Measurements from ENCODE around the gene CSF1.
"Not testable (repeated sequence)": the region's sequence is repeated elsewhere in the genome, so short reads cannot be mapped to it uniquely, and the experiment has no call there.

The CSF1 gene

DNA sequence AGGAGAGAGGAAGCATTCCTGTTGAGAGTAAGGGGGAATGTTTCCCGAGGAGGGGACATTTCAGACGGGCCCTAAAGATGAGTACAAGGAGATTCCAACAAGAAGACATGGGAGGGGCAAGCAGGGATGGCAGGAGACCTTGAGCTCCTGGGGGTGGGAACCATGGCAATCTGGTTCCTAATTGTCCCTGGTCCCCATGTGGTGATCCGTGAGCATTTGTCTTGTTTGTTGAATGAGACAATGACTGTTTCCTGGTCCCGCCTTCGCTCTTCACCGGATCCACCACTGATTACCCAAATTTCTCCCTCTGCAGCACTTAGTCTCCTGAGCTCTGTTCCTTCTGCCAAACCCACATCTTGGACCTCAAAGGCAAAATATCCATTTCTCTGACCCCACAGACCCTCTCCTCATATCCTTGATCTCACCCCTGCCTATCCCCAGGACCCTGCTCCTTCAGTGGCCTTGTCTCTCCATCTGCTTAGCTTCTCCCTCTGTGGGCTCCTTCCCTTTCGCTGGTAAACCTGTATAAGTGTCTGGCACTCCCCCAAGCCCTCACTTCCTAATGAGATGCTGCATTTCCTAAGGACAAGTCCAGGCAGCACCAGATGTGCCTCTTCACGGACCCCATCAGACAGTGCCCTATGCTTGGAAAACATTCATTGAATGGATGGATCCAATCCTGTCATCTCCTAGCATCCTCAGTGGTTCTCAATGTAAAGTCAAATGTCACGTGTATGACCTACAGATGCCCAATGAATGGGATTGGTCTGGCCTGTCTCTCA is 8.3 kb upstream of the CSF1 start:
- DNase-seq (ENCODE audit: low read depth): no peak

DNA sequence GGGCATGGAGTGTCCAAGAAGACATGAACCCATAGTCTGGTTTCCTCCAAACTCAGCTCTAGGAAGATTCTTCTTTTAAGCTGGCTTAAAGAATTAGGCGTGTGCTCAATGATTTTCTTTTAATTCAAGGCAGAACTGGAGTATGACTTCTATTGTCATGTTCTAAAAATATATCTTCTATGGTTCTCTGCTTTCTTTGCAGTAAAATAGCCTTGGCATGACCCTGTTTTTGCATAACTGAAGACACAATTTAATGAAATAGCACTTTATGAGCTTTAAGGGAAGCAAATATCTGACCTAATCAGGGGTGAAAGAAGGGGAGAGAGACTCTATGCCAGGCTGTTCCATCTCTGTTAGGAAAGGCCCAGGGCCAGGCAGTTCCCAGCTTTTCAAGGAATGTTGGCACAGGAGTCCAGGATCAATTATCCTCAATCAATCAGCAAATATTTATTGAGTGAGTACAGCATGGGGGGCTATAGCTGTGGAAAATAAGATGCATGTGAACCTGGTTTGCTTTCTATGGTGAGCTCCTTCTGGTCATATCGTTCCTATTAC is 7.2 kb upstream of the CSF1 start:
- DNase-seq (ENCODE audit: low read depth): no peak

DNA sequence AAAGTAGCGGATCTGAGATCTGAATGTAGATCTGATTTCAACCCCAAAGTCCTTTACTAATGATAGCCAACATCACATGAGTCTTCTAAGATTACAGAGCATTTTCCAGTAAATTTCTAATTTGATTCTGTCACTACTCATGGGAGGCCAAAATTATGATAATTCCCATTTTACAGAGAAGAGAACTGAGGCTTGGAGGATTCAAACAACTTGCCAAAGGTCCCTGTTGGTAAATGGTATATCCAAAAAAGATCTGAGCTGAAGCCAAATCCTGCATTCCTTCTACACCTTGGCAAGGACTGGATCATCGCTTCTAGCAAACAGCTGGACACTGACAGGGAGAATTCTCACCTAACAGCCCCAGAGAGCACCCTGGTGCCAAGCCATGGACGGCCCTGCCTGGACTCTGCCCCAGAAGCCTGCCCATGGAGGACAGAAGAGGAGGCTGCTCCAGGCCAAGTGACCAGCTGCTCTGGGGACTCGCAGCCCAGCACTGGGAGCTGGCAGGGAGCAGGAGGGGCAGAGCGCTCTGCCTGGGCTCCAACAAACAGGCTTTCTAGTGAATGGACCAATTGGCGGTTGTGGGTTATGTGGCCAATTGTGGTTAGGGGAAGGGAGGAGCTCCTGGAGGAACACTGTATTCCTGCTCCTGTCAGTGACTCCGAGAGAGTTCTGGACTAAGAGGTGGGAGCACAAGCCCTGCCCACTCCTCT is 6.4 kb upstream of the CSF1 start:
- peak; percentile 31 for DNase-seq (ENCODE audit: low read depth)

DNA sequence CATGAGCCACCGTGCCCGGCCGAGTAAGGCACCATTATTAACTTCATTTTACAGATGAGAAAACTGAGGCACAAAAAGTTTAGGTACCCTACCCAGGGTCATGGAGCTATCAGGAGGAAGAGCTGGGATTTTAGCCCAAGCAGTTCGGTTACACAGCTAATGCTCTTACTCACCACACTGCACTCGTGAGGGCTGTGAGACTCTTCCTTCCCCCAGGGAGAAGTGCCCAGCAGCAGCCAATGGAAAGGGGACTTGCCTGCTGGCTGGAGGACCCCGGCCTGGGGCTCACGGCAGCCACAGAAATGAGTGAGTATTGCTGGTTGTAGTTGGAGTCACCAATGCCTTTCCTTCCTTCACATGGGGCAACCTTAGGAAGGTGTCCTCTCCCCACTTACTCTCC is 5.2 kb upstream of the CSF1 start:
- no peak for DNase-seq (ENCODE audit: low read depth)

DNA sequence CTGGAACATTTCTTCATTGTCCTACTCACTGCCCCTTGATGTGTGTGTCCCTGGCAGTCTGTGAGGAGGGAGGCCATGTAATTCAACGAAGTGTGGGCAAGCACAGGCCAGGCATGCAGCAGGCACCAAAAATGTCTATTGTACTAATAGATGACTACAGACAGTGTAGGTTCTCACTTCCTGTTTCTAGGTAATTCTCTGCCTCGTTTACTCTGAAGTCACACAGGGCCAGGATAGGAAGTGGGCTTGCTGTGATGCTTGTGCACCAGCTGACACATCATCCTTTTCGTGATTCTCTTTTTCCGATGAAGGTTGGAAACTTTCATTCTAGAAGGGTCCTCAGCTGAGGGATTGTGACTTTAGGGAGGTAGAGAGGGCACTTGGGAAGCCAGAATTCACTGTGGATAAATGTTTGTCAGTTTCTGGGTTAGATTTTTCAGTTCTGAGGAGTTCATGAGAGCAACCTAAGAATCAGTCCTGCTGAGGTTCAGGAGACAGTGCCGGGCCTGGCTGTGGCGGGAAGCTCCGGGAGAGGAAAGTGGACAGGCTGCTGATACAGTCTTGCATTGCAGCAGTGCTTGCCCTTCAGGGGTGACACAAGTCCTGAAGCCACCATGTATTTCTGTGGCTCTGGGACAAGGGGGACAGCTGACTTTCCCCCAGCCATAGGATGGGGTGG is 4.3 kb upstream of the CSF1 start:
- DNase-seq (ENCODE audit: low read depth): no peak

DNA sequence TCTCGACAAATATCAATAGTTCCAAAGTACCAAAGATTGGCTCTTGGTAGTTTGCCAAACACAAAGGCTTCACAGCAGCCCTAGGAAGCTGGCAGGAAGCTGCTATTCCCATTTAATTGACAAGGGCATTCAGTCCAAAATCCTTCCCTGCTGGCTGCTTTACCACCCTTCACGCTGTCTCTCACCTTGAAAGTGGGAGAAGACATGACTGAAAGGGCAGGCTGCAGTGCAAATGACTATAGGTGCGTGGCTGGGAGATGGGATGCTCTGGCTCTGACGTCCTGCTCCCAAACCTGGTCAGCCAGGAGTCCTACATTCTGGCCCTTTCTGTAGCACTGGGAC is 3.8 kb upstream of the CSF1 start:
- no peak for DNase-seq (ENCODE audit: low read depth)

DNA sequence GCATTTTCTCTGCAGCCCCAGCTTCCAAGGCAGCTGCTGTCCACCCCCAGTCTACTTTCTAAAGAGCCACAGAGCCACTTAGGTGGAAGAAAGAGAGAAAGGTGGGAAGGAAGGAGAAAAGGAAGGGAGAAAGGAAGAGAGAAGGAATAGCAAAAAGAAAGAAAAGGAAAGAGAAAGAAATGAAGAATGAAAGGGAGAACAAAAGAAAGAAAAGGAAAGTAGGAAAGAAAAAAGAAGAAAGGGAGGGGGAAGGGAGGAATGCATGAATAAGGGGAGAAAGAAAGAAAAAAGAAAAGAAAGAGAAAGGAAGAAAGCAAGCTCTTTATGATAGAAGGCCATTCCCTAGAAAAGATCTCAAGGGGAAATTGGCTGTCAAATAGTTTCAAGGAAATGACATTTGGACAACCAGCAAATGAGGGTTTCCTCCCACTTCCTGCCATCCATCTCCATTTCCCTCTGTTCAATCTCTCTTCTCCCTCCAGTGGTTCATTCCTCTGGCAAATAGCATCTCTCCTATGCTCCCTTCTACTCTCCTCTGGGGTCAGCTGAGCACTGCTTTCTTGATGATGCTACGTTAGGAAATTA is 3.4 kb upstream of the CSF1 start:
- no peak for DNase-seq (ENCODE audit: low read depth)

DNA sequence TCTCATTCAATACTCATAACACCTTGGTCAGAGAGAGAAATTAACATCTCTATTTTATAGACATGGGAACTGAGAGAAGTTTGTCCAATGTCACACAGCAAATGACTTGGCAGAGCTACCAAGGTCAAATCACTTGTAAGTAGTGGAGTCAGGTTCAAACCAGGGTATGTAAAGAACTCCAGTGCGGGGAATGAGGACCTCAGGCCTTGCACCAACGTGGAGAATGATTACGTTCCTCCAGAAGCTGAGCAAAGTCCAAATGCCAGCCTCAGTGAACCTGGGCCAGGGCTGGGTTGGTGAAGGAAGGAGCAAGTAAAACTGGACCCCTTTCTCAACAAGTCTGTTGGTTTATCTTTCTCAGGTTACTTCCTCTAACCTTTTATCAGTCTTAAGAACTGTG is 1.8 kb upstream of the CSF1 start:
- no peak for DNase-seq (ENCODE audit: low read depth)

DNA sequence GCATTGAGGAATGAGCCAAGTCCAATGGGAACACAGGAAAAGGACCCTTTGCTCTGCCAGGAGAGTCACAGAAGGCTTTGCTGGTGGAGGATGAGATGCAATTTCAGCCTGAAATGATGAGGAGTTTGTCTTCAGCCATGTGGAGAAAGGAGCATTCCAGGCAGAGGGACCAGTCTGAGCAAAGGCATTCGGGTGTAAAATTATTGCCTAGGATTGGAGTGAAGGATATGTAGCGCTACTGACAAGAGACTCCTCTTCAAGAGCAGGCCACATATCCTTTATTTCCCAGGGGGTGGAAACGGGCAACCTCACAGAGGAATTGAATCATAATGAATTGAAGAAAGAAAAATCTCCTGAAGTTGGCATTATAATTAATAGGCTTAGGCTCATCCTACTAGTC is 1.1 kb upstream of the CSF1 start:
- no peak for DNase-seq (ENCODE audit: low read depth)

DNA sequence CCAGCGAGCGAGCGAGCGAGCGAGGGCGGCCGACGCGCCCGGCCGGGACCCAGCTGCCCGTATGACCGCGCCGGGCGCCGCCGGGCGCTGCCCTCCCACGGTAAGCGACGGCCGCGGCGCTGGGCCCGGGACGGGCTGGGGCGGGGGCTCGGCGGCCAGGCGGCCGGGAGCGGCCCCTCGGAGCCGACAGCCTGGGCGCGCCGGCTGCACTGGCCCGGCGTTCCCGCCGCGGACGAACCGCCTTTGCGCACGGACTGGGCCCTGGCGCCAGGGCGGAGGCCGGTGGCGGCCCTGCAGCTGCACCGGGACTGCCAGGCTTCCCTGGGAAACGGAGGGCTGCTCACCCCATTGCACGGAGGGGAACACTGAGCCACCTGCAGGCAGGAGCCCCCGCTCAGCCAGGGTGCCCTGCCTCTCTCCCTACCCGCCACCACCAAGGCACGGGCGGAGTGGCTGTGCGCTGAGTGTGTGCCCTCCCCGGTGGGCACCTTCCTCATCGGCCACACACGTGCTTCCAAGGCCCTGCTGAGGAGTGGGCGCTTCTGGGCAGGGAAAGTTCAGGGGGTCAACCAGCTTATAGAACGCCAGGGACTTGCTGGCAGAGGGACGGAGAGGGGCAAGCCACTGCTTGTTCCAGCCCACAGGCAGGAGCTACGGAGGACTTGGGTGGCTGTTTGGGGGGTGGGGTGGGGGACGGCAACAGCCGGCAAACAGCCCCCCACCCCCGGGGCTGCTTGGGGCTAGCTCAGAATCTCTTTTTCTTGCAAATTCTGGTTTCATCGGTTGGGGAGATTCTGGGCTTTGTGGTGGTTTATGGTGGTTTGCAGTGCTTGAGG is 532 bp downstream of the CSF1 start:
- DNase-seq (ENCODE audit: low read depth): no peak

DNA sequence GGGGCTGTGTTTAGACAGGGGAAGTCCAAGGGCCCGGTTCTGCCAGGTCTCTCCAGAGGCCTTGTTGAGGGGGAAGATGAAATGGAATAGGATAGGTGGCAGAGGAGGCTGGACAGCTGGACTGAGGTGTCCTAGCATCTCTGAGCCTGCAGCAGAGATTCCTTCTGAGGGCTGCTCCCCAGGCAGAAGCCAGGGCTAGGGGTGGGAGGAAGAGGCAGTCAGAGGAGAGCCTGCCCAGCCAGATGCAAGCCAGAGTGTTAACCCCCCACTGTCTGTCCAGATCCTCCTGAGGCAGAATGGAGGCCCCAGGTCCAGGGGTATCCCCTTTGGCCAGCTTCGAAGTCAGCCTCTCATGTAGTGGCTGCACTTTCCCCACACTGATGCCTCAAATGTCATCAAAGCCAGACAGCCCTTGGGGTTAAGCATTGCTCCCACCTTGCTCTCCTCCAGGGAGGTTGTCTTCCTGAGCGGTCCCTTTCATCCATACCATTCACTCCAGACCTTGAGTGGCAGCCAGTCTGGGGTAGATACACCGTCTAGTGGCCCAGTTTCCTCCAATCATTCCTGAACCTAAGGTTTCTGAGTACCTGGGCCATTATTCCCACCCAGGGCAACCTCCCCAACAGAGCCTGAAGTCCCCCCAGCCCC is 1.7 kb downstream of the CSF1 start:
- DNase-seq (ENCODE audit: low read depth): peak; percentile 26

DNA sequence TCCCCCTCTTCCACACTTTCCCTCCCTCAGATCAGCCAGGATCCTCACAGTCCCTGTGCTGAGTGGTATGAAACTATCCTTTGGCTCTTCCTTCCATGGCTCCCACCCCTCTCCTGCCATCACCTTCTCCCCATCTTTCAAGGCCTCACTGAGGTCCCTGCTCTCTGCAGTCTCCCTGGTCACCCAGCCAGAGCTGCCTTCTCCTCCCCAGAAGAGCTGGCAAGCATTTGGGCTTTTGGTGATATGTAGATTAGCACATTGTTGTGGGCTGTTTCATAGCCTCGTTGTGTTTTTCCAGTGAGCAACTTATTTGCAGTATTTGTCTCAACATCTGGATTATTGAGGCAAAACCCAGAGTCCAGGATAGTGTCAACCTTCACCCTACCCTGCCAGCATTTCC is 2.2 kb downstream of the CSF1 start:
- peak; percentile 45 for DNase-seq (ENCODE audit: low read depth)

DNA sequence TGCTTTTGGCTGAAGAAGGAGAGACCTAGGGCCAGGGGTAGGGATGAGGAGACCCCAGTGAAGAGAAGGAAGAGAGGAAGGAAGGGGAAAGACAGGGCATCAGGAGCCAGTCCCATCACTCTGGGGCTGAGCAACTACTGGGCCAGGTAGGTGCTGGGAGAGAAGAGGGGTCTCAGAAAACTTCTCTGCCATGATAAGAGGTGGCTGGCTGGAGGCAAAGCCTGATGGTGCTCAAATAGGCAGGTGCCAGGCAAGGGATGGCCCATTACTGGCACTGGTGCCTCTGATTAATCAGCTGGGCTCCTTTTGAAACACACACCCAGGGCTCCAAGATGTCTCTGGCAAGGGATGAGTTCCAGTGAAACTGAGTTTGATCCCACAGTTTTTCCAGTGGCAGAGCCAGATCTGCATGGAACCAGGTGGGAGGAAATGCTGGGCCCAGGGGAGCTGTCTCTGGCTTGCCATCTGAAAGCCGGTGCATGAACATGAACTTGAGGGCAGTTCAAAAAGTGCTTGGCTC is 2.8 kb downstream of the CSF1 start:
- no peak for DNase-seq (ENCODE audit: low read depth)

DNA sequence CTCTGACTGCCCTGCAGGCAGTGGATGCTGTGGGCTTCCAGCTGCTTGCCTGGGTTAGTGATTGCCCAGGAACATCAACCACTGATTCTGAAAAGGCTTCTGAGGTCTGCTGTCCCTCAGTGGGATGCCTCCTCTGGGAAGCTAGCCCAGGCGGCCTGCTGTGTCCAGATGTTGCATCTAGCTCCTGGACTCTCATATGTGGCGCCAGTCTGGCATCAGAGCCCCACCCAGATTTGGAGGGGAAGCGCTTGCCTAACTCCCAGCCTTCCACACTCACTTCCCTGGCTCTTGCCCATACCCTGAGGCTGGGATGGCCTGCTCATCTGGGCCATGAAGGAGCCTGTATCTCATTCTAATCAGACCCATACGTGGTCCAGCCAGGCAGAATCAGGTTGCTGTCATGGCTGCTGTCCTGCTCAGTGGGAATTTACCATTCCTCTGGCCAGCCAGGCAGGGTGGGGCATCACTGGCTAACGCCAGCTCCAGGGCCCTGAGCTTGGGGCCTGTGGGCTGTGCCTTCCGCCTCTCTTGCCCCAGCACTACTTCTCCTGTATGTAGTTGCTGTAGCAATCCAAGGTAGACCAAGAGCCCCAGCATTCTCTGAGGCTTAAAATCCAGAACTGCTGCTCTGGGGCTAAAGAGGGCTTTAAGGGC is 4.1 kb downstream of the CSF1 start:
- no peak for DNase-seq (ENCODE audit: low read depth)

DNA sequence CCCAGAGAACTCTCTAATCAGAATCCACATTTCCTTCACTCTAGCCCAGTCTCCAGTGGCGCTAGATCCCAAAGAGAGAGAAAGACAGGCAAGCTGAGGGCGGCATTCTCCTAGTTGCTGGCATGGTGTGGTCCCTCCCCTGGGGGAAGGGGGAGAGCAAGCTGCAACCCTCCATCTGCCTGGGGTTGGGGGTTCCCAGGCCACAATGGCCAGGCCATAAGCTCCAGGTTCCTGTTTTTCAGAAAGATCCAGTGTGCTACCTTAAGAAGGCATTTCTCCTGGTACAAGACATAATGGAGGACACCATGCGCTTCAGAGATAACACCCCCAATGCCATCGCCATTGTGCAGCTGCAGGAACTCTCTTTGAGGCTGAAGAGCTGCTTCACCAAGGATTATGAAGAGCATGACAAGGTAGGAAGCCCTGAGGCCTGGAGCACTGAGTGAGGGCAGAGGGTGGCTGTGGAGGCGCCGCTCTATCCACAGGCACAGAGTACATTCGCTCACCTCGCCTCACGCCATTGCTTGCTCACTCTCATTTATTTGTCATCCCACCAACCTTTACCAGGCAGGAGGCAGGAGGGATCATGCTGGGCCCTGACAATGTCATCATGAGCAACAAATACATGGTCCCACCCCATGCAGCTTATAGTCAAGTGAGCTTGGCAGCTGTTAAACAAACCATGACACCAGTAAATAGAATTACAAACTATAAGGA is 6.6 kb downstream of the CSF1 start:
- DNase-seq (ENCODE audit: low read depth): no peak

DNA sequence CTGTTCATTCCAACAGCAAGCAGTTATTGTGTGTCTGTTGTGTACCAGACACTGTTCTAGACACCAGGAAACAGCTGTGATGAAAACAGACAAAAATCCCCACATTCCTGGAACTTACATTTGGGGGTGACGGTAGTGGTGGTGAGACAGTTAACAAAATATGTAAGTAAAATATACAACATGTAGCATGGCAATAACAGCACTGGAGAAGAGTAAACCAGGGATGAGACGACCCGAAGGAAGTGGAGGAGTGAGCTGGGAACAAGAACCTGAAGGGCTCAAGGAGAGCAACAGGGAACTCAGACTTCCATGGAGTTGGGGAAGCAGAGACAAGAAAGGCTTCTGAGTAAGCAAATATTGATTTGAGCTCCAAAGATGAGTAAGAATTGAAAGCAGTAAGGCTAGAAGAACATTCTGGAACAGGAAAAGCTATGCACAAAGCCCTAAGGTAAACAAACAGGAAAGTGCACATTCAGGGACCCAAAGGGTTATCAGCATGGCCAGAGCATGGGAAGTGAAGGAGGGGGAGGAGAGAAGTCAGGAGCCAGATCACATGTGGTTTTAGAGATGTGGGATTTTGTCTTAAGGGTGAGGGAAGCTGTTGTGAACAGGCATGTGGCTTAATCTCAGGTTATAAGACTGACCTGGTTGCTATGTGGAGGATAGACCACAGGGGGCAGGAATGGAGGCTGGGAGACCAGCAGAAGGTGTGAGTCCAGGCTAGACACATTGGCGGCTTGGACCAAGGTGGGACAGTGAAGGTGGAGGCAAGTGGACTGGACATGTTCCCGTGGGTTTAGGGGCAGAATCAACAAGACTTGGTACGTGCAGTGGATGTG is 7.3 kb downstream of the CSF1 start:
- DNase-seq (ENCODE audit: low read depth): peak; percentile 84

DNA sequence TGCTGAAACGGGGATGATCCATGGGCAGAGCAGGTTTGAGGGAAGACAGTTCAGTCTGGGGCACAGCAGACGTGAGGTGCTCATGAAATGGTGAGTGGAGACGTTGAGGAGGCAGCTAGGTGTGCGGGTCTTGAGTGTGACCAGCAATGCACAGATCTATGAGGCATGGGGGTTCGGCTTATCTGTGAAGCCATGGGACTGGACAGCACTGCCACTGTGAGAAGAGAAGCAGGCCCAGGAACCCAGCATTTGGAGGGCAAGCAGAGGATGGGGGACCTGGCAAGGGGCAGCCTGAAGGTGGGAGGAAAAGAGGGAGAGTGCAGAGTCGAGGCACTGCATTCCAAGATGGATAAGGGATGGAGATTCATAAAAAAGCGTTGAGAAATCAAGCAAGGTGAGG is 8.0 kb downstream of the CSF1 start:
- no peak for DNase-seq (ENCODE audit: low read depth)

DNA sequence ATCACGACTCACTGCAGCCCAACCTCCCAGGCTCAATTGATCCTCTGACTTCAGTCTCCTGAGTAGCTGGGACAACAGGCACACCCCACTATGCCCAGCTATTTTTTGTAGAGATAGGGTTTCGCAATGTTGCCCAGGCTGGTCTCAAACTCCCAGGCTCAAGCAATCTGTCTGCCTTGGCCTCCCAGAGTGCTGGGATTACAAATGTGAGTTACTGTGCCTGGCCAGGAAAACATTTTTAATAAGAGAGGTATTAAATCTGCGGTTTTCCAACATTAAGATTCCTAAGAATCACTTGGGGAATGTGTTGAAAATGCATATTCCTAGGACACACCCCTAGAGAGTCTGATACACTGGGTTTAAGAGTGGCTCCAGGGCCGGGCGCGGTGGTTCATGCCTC is 8.7 kb downstream of the CSF1 start:
- DNase-seq (ENCODE audit: low read depth): peak; percentile 84

DNA sequence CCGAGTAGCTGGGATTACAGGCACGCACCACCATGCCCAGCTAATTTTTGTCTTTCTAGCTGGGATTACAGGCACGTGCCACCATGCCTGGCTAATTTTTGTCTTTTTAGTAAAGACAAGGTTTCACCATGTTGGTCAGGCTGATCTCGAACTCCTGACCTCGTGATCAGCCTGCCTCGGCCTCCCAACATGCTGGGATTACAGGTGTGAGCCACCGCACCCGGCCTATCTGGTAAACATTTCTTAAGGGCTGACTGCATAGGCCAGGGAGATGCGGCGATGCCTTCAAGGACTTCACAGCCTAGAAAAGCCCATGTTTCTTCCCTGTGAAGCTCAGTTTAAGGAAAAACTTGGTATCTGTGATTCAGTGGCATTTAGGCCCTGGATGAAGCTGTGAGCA is 9.7 kb downstream of the CSF1 start:
- DNase-seq (ENCODE audit: low read depth): not testable (repeated sequence)
